Measurements from ENCODE around the gene CHST7. TPM values are rescaled to one million over a fixed set of nuclear protein-coding genes. Genes with fewer than 3 reads are reported as not detected.

Gene CHST7
- total RNA-seq, 1 experiment from 2014 or later, result 7.7 TPM

DNA sequence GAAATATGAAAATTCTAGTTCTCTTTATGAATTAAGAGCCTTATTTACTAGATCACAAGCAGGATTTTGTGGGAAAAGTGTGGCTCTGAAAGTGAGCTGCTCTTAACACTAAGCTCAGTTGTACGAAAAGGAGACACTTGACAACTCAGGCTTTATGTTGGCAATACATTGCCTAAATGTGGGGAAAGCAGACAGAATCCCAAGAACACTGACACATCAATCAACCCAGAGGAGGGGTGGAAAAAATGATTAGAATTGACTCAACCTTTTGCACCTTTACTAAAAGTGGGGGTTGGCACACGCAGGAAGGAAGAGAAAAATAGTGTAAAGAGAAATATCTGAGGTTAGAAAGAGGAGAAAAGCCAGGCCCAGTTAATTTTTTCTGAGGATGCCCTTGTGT lies 61.6 kb downstream of the CHST7 start:
- ATAC-seq, result no peak
- H3K36me3 ChIP-seq (ENCODE audit: control insufficient read depth in 1 of 2, insufficient read depth in 2 of 2, low read length in 2 of 2), result no peaks in the 10 kb centered on the region
- peaks cover 3 to 10% of the 10 kb centered on the region in 2 experiments; a peak in 2 of 4 replicates for H3K4me1 ChIP-seq (ENCODE audit: control insufficient read depth in 1 of 2, insufficient read depth in 2 of 2, low read length in 2 of 2)

More for the DNA sequence above, 61.6 kb downstream of the CHST7 start:
- Histone ChIP-seq H3K27ac (ENCODE audit: low read depth, low read length) (no peak overlapping the region), H3K4me2 (ENCODE audit: low read length) (no peak overlapping the region), H2AFZ (ENCODE audit: low read depth, low read length, poor library complexity, severe bottlenecking) (no peak overlapping the region), H3K9me2 (ENCODE audit: insufficient read depth) (no peaks in the 10 kb centered on the region), H4K20me1 (ENCODE audit: insufficient read depth) (no peaks in the 10 kb centered on the region), H3K4me3 (replicated peaks in 1 of 2; ENCODE audit: low read depth in 1 of 2, low read length in 2 of 2) (no peak overlapping the region), H3K27me3 (ENCODE audit: insufficient read depth, low read length) (no peaks in the 10 kb centered on the region), H3K9ac (ENCODE audit: low read length) (no peak overlapping the region), H3K79me2 (ENCODE audit: insufficient read depth, low read length) (no peaks in the 10 kb centered on the region), H3K9me3 (ENCODE audit: control insufficient read depth in 1 of 2, insufficient read depth in 1 of 2, low read depth in 1 of 2, low read length in 2 of 2) (no peaks in the 10 kb centered on the region)
- intact Hi-C loops (cut with micrococcal nuclease), result no loop called here
- TF ChIP-seq YY1 (IDR thresholded peaks at IDR 0.05; ENCODE audit: extremely low read depth, insufficient replicate concordance, low read depth, low read length) (no peak), ELF1 (IDR thresholded peaks at IDR 0.05; ENCODE audit: borderline replicate concordance, low read depth) (no peak), EGR1 (IDR thresholded peaks at IDR 0.05; ENCODE audit: low read depth) (no peak), EZH2phosphoT487 (IDR thresholded peaks at IDR 0.05; ENCODE audit: borderline replicate concordance) (no peak), SRF (IDR thresholded peaks at IDR 0.05; ENCODE audit: low read depth) (no peak), TCF7L2 (IDR thresholded peaks at IDR 0.05; ENCODE audit: borderline replicate concordance, extremely low read depth, insufficient read depth, insufficient read length) (no peak)
- TF ChIP-seq, protein P1, sequence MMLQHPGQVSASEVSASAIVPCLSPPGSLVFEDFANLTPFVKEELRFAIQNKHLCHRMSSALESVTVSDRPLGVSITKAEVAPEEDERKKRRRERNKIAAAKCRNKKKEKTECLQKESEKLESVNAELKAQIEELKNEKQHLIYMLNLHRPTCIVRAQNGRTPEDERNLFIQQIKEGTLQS (IDR thresholded peaks at IDR 0.05), result no peak
- TF ChIP-seq, protein P2, sequence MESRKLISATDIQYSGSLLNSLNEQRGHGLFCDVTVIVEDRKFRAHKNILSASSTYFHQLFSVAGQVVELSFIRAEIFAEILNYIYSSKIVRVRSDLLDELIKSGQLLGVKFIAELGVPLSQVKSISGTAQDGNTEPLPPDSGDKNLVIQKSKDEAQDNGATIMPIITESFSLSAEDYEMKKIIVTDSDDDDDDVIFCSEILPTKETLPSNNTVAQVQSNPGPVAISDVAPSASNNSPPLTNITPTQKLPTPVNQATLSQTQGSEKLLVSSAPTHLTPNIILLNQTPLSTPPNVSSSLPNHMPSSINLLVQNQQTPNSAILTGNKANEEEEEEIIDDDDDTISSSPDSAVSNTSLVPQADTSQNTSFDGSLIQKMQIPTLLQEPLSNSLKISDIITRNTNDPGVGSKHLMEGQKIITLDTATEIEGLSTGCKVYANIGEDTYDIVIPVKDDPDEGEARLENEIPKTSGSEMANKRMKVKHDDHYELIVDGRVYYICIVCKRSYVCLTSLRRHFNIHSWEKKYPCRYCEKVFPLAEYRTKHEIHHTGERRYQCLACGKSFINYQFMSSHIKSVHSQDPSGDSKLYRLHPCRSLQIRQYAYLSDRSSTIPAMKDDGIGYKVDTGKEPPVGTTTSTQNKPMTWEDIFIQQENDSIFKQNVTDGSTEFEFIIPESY (IDR thresholded peaks at IDR 0.05; ENCODE audit: extremely low read depth, insufficient replicate concordance, low read length), result no peak
- TF ChIP-seq, protein P3, sequence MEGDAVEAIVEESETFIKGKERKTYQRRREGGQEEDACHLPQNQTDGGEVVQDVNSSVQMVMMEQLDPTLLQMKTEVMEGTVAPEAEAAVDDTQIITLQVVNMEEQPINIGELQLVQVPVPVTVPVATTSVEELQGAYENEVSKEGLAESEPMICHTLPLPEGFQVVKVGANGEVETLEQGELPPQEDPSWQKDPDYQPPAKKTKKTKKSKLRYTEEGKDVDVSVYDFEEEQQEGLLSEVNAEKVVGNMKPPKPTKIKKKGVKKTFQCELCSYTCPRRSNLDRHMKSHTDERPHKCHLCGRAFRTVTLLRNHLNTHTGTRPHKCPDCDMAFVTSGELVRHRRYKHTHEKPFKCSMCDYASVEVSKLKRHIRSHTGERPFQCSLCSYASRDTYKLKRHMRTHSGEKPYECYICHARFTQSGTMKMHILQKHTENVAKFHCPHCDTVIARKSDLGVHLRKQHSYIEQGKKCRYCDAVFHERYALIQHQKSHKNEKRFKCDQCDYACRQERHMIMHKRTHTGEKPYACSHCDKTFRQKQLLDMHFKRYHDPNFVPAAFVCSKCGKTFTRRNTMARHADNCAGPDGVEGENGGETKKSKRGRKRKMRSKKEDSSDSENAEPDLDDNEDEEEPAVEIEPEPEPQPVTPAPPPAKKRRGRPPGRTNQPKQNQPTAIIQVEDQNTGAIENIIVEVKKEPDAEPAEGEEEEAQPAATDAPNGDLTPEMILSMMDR (IDR thresholded peaks at IDR 0.05 in 2 of 3, conservative IDR thresholded peaks at IDR 0.05 in 1 of 3; ENCODE audit: borderline replicate concordance in 1 of 3, insufficient read depth in 1 of 3, low read depth in 2 of 3, low read length in 2 of 3), result no peak
- no TSS peak for BruUV-seq (replicated peaks)
- ChIA-PET CTCF (no interaction called here), RAD21 (ENCODE audit: low non-redundant PET in 1 of 2, low total read pairs in 2 of 2, uncharacterized antibody in 2 of 2, unreplicated experiment in 2 of 2) (no interaction called here), POLR2A (no interaction called here)
- DNase-seq (ENCODE audit: low read depth, low spot score), result no peak

All from HCT116 (cell line).